MCF 10A (cell line): ENCODE results near the gene YBX3. TPM values are rescaled to one million over a fixed set of nuclear protein-coding genes. Genes with fewer than 3 reads are reported as not detected.

Experiments used
- BruUV-seq: library from RNA; stranded (reverse); fragments of 400-500 nt; replicated peaks from 2 replicates; lab custom pipeline; 2021; lab: Mats Ljungman, UMichigan
- CTCF ChIA-PET: fragments of 300-600 bp; sonication (Branson Sonifier 250); formaldehyde crosslinking; extraction: SDS; loops from one replicate; lab custom pipeline; 2021; ENCODE audit warnings: antibody characterized with exemption, inconsistent platforms; lab: Yijun Ruan, JAX
- POLR2A ChIA-PET: fragments of 300-600, 350-650 bp; sonication (Branson Sonifier 250); formaldehyde crosslinking; extraction: SDS; loops from one replicate; lab custom pipeline; 2020; ENCODE audit warnings: antibody characterized with exemption, inconsistent platforms; lab: Yijun Ruan, JAX
- DNase-seq: peaks from one replicate; pipeline ENCODE4 v3.0.0-alpha.2; 2018; ENCODE audit not compliant: unreplicated experiment
- H3K27ac Mint-ChIP-seq: one replicate; pipeline ENCODE4 v1.8.0; 2022; ENCODE audit warnings: mild to moderate bottlenecking, low read depth, mixed read lengths; ENCODE audit not compliant: unreplicated experiment
- H3K27me3 Mint-ChIP-seq: one replicate; pipeline ENCODE4 v1.8.0; 2022; ENCODE audit warnings: mixed read lengths; ENCODE audit not compliant: insufficient read depth, unreplicated experiment
- H3K36me3 Mint-ChIP-seq: one replicate; pipeline ENCODE4 v1.8.0; 2022; ENCODE audit warnings: mild to moderate bottlenecking, moderate library complexity, mixed read lengths; ENCODE audit not compliant: insufficient read depth, unreplicated experiment
- H3K4me1 Mint-ChIP-seq: one replicate; pipeline ENCODE4 v1.8.0; 2022; ENCODE audit warnings: mixed read lengths; ENCODE audit not compliant: insufficient read depth, unreplicated experiment
- H3K4me3 Mint-ChIP-seq: one replicate; pipeline ENCODE4 v1.8.0; 2022; ENCODE audit warnings: mild to moderate bottlenecking, moderate library complexity, mixed read lengths; ENCODE audit not compliant: unreplicated experiment
- H3K9me3 Mint-ChIP-seq: one replicate; pipeline ENCODE4 v1.8.0; 2022; ENCODE audit warnings: mixed read lengths; ENCODE audit not compliant: unreplicated experiment
- CTCF ChIP-seq: fragments of 200-600 bp; IDR thresholded peaks from one replicate; pipeline ENCODE4 v1.8.0; 2022; ENCODE audit warnings: antibody characterized with exemption, mild to moderate bottlenecking; ENCODE audit not compliant: unreplicated experiment
- intact Hi-C: fragments of 100-400 bp; cut with micrococcal nuclease; formaldehyde crosslinking; loops from 2 replicates; pipeline ENCODE4 v1.14.1; 2022
- total RNA-seq: library from RNA; stranded (reverse); gene quantifications from 2 replicates; pipeline ENCODE4 v1.2.3, GENCODE V29; 2022

The YBX3 gene
- total RNA-seq, 1 experiment from 2014 or later, result 577 TPM

- TF ChIP-seq CTCF, result no peak
- H3K9me3 Mint-ChIP-seq, result no peaks in the 10 kb centered on the region
- H3K27me3 Mint-ChIP-seq, result no peaks in the 10 kb centered on the region
- CTCF ChIA-PET, result interaction anchor here (0.9 kb wide), 1 partner anchor 9 kb away, joined by 3 read pairs; no protein-coding TSS in a partner anchor
- no peak overlapping the region for H3K27ac Mint-ChIP-seq
- intact Hi-C loops, result no loop called here
- POLR2A ChIA-PET, result interaction anchor here (1.0 to 1.5 kb wide), 5 partner anchors 9 to 66 kb away, joined by 3 to 4 read pairs (median 3); no protein-coding TSS in a partner anchor
- no TSS peak for BruUV-seq
- H3K4me3 Mint-ChIP-seq, result no peak overlapping the region
- H3K4me1 Mint-ChIP-seq, result peaks cover 27% of the 10 kb centered on the region
- H3K36me3 Mint-ChIP-seq, result peaks cover 100% of the 10 kb centered on the region
- no peak for DNase-seq
Measured at GRCh38 chr12:10705655-10706054, 17.5 kb downstream of the YBX3 start.

DNA sequence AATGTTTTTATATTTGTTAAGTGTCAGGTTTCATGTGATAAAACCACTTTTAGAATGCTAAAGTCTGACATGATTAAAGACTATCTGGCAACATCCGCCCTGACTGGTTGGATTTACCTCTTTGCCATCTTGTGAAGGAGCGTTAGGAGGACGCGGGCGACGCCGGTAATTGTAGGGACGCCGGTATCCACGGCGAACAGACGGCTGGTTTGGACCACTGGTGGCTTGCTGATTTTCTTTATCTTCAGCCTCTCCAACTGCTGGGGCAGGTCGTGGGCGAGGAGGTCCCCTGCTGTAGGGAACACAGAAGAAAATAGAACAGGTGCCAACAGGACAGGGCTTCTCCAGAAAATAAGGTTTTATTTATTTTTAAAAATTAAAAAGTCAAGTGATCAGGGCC, 21.3 kb downstream of the YBX3 start:
- no peaks in the 10 kb centered on the region for H3K9me3 Mint-ChIP-seq
- H3K36me3 Mint-ChIP-seq, result peaks cover 100% of the 10 kb centered on the region
- no peaks in the 10 kb centered on the region for H3K27me3 Mint-ChIP-seq
- no peak for TF ChIP-seq CTCF
- no peak overlapping the region for H3K4me3 Mint-ChIP-seq
- intact Hi-C loops, result loop anchor here (2.0 kb wide), 1 partner anchor 19 kb away; no protein-coding TSS in a partner anchor
- no TSS peak for BruUV-seq
- H3K27ac Mint-ChIP-seq, result no peak overlapping the region
- ChIA-PET CTCF (interaction anchor here (0.6 kb wide), 1 partner anchor 18 kb away, joined by 3 read pairs; no protein-coding TSS in a partner anchor), POLR2A (interaction anchor here (0.9 kb wide), 1 partner anchor 493 kb away, joined by 3 read pairs; no protein-coding TSS in a partner anchor)
- H3K4me1 Mint-ChIP-seq, result peaks cover 18% of the 10 kb centered on the region
- DNase-seq, result no peak

DNA sequence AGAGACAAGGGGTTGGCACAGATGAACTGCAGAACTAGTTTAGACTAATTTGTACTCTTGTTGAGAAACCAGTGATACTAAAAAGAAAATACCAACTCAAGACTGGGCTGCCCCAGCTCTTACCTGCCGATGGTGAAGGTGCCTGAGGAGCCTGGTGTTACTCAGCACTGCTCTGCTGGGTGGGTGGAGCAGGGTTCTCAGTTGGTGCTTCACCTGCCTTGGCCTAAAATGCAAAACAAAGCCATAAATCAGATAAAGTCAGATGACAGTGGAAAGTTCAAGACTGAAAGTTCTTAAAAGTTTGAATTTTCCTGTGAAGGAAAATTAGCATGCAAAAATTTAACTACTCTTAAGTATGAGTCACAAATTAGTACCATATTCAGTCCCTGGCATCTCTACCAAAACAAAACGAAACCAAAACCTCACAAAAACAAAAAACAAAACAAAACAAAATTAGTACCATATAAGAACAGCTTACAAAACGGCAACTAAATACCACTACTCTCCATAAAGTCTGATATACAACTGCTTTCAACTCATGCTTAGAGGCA, 21.9 kb downstream of the YBX3 start:
- no TSS peak for BruUV-seq
- POLR2A ChIA-PET, result interaction anchor here (0.6 to 1.5 kb wide), 6 partner anchors 10 to 493 kb away, joined by 3 to 6 read pairs (median 3); no protein-coding TSS in a partner anchor
- no peak overlapping the region for H3K4me3 Mint-ChIP-seq
- peaks cover 18% of the 10 kb centered on the region for H3K4me1 Mint-ChIP-seq
- H3K36me3 Mint-ChIP-seq, result peaks cover 100% of the 10 kb centered on the region
- no peak for DNase-seq
- H3K27me3 Mint-ChIP-seq, result no peaks in the 10 kb centered on the region
- H3K27ac Mint-ChIP-seq, result no peak overlapping the region
- TF ChIP-seq CTCF, result no peak
- H3K9me3 Mint-ChIP-seq, result no peaks in the 10 kb centered on the region
- intact Hi-C loops, result loop anchor here (2.0 kb wide), 1 partner anchor 20 kb away; no protein-coding TSS in a partner anchor
- CTCF ChIA-PET, result interaction anchor here (0.6 to 1.1 kb wide), 3 partner anchors 10 to 49 kb away, joined by 3 to 4 read pairs (median 3); no protein-coding TSS in a partner anchor

GRCh38 chr12:10700581-10700980, 22.5 kb downstream of the YBX3 start:
- CTCF ChIA-PET, result interaction anchor here (0.7 to 1.1 kb wide), 2 partner anchors 11 to 49 kb away, joined by 3 to 4 read pairs; no protein-coding TSS in a partner anchor
- H3K9me3 Mint-ChIP-seq, result no peaks in the 10 kb centered on the region
- no peaks in the 10 kb centered on the region for H3K27me3 Mint-ChIP-seq
- TF ChIP-seq CTCF, result no peak
- H3K4me3 Mint-ChIP-seq, result no peak overlapping the region
- BruUV-seq, result no TSS peak
- POLR2A ChIA-PET, result interaction anchor here (0.6 to 1.5 kb wide), 6 partner anchors 11 to 488 kb away, joined by 3 to 6 read pairs (median 4); partner anchors contain the start of gene GABARAPL1
- peaks cover 20% of the 10 kb centered on the region for H3K4me1 Mint-ChIP-seq
- no peak overlapping the region for H3K27ac Mint-ChIP-seq
- DNase-seq, result no peak
- H3K36me3 Mint-ChIP-seq, result peaks cover 100% of the 10 kb centered on the region
- intact Hi-C loops, result loop anchor here (2.0 kb wide), 1 partner anchor 20 kb away; no protein-coding TSS in a partner anchor
